Panc1 (cell line): ENCODE data around the gene ZC2HC1B. TPM values are rescaled to one million over a fixed set of nuclear protein-coding genes. Genes with fewer than 3 reads are reported as not detected.

Experiments used
- ATAC-seq: fragments of 200-7000 bp; cut with Tn5 transposase; 2 replicates; pipeline ENCODE4 v1.9.1; 2020; ENCODE audit warnings: mild to moderate bottlenecking, moderate library complexity
- BruUV-seq: library from RNA; stranded (reverse); fragments of 400-500 nt; replicated peaks from 2 replicates; lab custom pipeline; 2021; lab: Mats Ljungman, UMichigan
- CTCF ChIA-PET: fragments of 300-600 bp; sonication (Branson Sonifier 250); formaldehyde crosslinking; loops from one replicate; lab custom pipeline; 2022; ENCODE audit warnings: antibody characterized with exemption; lab: Charles Lee
- POLR2A ChIA-PET: fragments of 300-600 bp; sonication (Branson Sonifier 250); formaldehyde crosslinking; loops from one replicate; lab custom pipeline; 2022; ENCODE audit warnings: antibody characterized with exemption; lab: Charles Lee
- DNase-seq: peaks from one replicate; pipeline ENCODE4 v3.0.0-alpha.2; 2010; ENCODE audit warnings: low read depth, low spot score
- H3K27ac ChIP-seq: 2 replicates; pipeline ENCODE4 v1.5.1; 2011; ENCODE audit warnings: mild to moderate bottlenecking, low read length, inconsistent platforms
- H3K27me3 ChIP-seq: fragments of 200-500 bp; sonication (Bioruptor generic); 2 replicates; pipeline ENCODE4 v1.6.0; 2014; ENCODE audit warnings: low read length, inconsistent platforms; ENCODE audit not compliant: control insufficient read depth, insufficient read depth
- H3K36me3 ChIP-seq: fragments of 200-500 bp; sonication (Bioruptor generic); 2 replicates; pipeline ENCODE4 v1.5.1; 2014; ENCODE audit warnings: inconsistent platforms, mild to moderate bottlenecking, low read length, moderate library complexity; ENCODE audit not compliant: control insufficient read depth, insufficient read depth
- H3K4me1 ChIP-seq: 2 replicates; pipeline ENCODE4 v1.5.1; 2011; ENCODE audit warnings: inconsistent platforms, mild to moderate bottlenecking, low read length, moderate library complexity; ENCODE audit not compliant: control insufficient read depth, insufficient read depth
- H3K4me3 ChIP-seq, 2 experiments: 2 replicates each; pipeline ENCODE4 v1.5.1; 2011 to 2012; ENCODE audit warnings: low read depth in 2 of 2, low read length in 2 of 2, mild to moderate bottlenecking in 2 of 2, inconsistent platforms in 1 of 2, moderate library complexity in 1 of 2
- H3K9me3 ChIP-seq: fragments of 200-500 bp; sonication (Bioruptor generic); 2 replicates; pipeline ENCODE4 v1.5.1; 2014; ENCODE audit warnings: low read depth, mild to moderate bottlenecking, inconsistent platforms, low read length, moderate library complexity; ENCODE audit not compliant: control insufficient read depth, insufficient read depth
- POLR2AphosphoS5 ChIP-seq: IDR thresholded peaks from 2 replicates; pipeline ENCODE4 v1.6.1; 2012; ENCODE audit warnings: mild to moderate bottlenecking, low read depth, low read length, moderate library complexity
- REST ChIP-seq, 2 experiments: IDR thresholded peaks; 2 replicates each; pipeline ENCODE4 v1.6.1; 2011 to 2012; ENCODE audit warnings: low read depth in 2 of 2, control low read depth in 1 of 2, low read length in 1 of 2, mild to moderate bottlenecking in 1 of 2, moderate library complexity in 1 of 2; ENCODE audit not compliant: insufficient read depth in 1 of 2
- SIN3A ChIP-seq: IDR thresholded peaks from 2 replicates; pipeline ENCODE4 v1.6.1; 2012; ENCODE audit warnings: low read depth, mild to moderate bottlenecking, low read length, moderate library complexity, borderline replicate concordance; ENCODE audit not compliant: insufficient read depth
- TCF7L2 ChIP-seq: IDR thresholded peaks from 2 replicates; pipeline ENCODE4 v1.6.1; 2011; ENCODE audit warnings: mild to moderate bottlenecking, low read depth, low read length, inconsistent platforms
- in situ Hi-C: cut with HindIII; loops from 2 replicates; pipeline ENCODE4 v1.10.0; 2016; ENCODE audit warnings: low sequenced_read_pairs, low pct_unique_long_range_greater_than_20kb
- intact Hi-C: fragments of 100-400 bp; cut with micrococcal nuclease; formaldehyde crosslinking; loops from one replicate; pipeline ENCODE4 v1.10.0; 2022; ENCODE audit not compliant: unreplicated experiment
- total RNA-seq: library from RNA; stranded (reverse); gene quantifications from one replicate; pipeline ENCODE4 v1.2.1, GENCODE V29; 2021; ENCODE audit not compliant: unreplicated experiment
- TF ChIP-seq, protein P1 (sequence below): fragments of 450-650 bp; IDR thresholded peaks from 2 replicates; pipeline ENCODE4 v1.5.1; 2017; ENCODE audit warnings: mild to moderate bottlenecking

ZC2HC1B gene
- total RNA-seq, 1 experiment from 2014 or later: not detected

DNA sequence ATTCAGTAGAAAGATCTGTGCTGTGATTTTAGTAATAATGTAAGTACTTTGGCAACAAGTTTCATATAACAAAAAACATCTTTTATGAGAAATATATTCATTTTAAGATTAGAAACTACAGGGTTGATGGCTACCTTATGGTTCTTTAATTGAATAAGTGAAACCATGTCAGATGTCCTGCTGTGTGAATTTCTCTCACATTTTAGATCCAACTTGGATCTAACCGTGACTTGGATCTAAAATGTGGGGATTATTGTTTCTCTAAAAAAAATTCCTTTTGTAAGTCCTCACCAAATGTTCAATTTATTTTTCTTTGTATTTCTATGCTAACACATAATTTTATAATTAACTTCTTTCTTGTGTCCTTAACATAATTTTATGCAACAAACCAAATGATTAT is 30.4 kb downstream of the ZC2HC1B start:
- H3K36me3 ChIP-seq: no peaks in the 10 kb centered on the region
- ChIA-PET CTCF (no interaction called here), POLR2A (no interaction called here)
- intact Hi-C loops (no loop called here), in situ Hi-C loops (no loop called here)
- H3K27me3 ChIP-seq: peaks cover 2% of the 10 kb centered on the region; the same call in 1 of the 2 replicates
- no TSS peak for BruUV-seq
- H3K4me1 ChIP-seq: no peaks in the 10 kb centered on the region
- H3K9me3 ChIP-seq: no peaks in the 10 kb centered on the region
- no peak for TF ChIP-seq SIN3A
- TF ChIP-seq POLR2AphosphoS5: no peak
- TF ChIP-seq TCF7L2: no peak
- TF ChIP-seq, protein P1, sequence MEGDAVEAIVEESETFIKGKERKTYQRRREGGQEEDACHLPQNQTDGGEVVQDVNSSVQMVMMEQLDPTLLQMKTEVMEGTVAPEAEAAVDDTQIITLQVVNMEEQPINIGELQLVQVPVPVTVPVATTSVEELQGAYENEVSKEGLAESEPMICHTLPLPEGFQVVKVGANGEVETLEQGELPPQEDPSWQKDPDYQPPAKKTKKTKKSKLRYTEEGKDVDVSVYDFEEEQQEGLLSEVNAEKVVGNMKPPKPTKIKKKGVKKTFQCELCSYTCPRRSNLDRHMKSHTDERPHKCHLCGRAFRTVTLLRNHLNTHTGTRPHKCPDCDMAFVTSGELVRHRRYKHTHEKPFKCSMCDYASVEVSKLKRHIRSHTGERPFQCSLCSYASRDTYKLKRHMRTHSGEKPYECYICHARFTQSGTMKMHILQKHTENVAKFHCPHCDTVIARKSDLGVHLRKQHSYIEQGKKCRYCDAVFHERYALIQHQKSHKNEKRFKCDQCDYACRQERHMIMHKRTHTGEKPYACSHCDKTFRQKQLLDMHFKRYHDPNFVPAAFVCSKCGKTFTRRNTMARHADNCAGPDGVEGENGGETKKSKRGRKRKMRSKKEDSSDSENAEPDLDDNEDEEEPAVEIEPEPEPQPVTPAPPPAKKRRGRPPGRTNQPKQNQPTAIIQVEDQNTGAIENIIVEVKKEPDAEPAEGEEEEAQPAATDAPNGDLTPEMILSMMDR: no peak
- no peak for TF ChIP-seq REST (IDR thresholded peaks at IDR 0.05; ENCODE audit: insufficient read depth in 1 of 2, low read depth in 2 of 2, low read length in 1 of 2)
- DNase-seq (no peak), ATAC-seq (no peak)
- no peak overlapping the region for H3K27ac ChIP-seq
- no peak overlapping the region for H3K4me3 ChIP-seq

DNA sequence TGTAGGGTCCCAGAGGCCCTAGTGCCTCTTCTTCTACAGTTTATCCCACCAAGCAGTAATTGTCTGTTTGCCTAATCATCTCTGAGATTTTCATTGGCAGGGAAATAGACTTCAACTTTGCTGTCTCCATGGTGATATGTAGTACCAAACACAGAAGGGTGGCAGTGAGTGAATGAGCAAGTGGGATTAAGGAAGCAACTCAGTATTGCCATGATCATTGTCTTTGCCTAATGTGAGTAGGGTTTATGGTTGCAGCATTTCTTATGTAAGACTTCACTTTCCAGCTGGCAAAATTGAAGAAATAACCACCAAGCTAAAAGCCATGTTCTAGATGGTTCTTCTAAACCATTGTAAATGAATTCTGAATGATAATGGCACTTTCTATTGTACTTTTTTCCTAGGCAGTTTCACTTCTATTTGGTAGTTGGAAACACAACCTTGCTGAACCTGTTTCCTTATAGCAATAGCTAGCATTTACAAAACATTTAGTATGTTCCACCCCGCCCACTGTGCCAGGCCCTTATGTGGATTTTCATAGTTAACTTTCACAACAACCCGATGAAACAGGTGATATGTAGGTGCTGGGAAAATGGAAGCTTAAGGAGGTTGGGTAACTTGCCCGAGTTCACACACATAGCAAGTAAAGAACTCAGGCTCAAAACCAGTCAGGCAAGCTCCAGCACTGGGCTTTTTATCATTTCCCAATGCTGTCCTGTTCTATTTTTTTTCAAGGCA is 32.0 kb downstream of the ZC2HC1B start:
- Histone ChIP-seq H3K9me3 (no peaks in the 10 kb centered on the region), H3K4me1 (no peaks in the 10 kb centered on the region), H3K36me3 (no peaks in the 10 kb centered on the region), H3K4me3 (no peak overlapping the region), H3K27ac (no peak overlapping the region), H3K27me3 (no peaks in the 10 kb centered on the region; the same call in 1 of the 2 replicates)
- in situ Hi-C loops: no loop called here
- TF ChIP-seq SIN3A: no peak
- TF ChIP-seq POLR2AphosphoS5: no peak
- TF ChIP-seq TCF7L2: no peak
- TF ChIP-seq, protein P1: no peak
- no peak for TF ChIP-seq REST (IDR thresholded peaks at IDR 0.05; ENCODE audit: insufficient read depth in 1 of 2, low read depth in 2 of 2, low read length in 1 of 2)
- ChIA-PET POLR2A (no interaction called here), CTCF (no interaction called here)
- ATAC-seq: no peak
- intact Hi-C loops: no loop called here
- BruUV-seq: no TSS peak
- DNase-seq: no peak
